Skin of body (tissue), 2 donors: ENCODE results near the gene PACSIN1. TPM values are rescaled to one million over a fixed set of nuclear protein-coding genes. Genes with fewer than 3 reads are reported as not detected.

Source experiments
- DNase-seq: peaks from one replicate; lab custom pipeline; 2025; lab: John Stamatoyannopoulos, UW
- total RNA-seq: library from RNA; depleted of rRNA; stranded (reverse); fragments of >200 nt; gene quantifications from one replicate; pipeline ENCODE4 v1.2.3, GENCODE V29; 2014

PACSIN1 gene
- not detected for total RNA-seq

- no peak for DNase-seq
Observed at GRCh38 chr6:34465531-34466241, at the start of gene PACSIN1. Gene PACSIN1, plus strand, starts transcription at chr6:34466076. Its CDS starts 60,230 bp downstream, at chr6:34526306.

- DNase-seq = no peak
Observed at GRCh38 chr6:34416877-34417371, 49.0 kb upstream of the PACSIN1 start.

GRCh38 chr6:34418367-34418766 lies 47.5 kb upstream of the PACSIN1 start:
- DNase-seq = no peak

- DNase-seq = no peak
Observed at GRCh38 chr6:34423254-34423653, 42.6 kb upstream of the PACSIN1 start.

- no peak for DNase-seq
Observed at GRCh38 chr6:34424200-34425131, 41.4 kb upstream of the PACSIN1 start.

- no peak for DNase-seq
Observed at GRCh38 chr6:34425132-34425497, 40.8 kb upstream of the PACSIN1 start.

GRCh38 chr6:34425498-34426410 lies 40.1 kb upstream of the PACSIN1 start, which contains the start of gene RPS10:
Gene RPS10, minus strand, starts transcription at chr6:34426069. Its CDS starts 848 bp downstream, at chr6:34425221.
- peak; percentile 91 for DNase-seq

- no peak for DNase-seq
Observed at GRCh38 chr6:34435916-34436315, 30.0 kb upstream of the PACSIN1 start.

- no peak for DNase-seq
Observed at GRCh38 chr6:34436803-34437643, 28.9 kb upstream of the PACSIN1 start.

GRCh38 chr6:34437644-34437970 lies 28.3 kb upstream of the PACSIN1 start:
- no peak for DNase-seq

- DNase-seq = no peak
Observed at GRCh38 chr6:34438705-34439104, 27.2 kb upstream of the PACSIN1 start.

GRCh38 chr6:34439442-34439841 lies 26.4 kb upstream of the PACSIN1 start:
- DNase-seq = no peak

GRCh38 chr6:34441526-34441925 lies 24.4 kb upstream of the PACSIN1 start:
- no peak for DNase-seq

GRCh38 chr6:34445313-34445860 lies 20.5 kb upstream of the PACSIN1 start:
- DNase-seq = no peak

- DNase-seq = no peak
Observed at GRCh38 chr6:34447386-34447785, 18.5 kb upstream of the PACSIN1 start.

- DNase-seq = no peak
Observed at GRCh38 chr6:34447910-34448309, 18.0 kb upstream of the PACSIN1 start.

- DNase-seq = no peak
Observed at GRCh38 chr6:34451192-34451591, 14.7 kb upstream of the PACSIN1 start.

- DNase-seq = no peak
Observed at GRCh38 chr6:34455831-34456230, 10.0 kb upstream of the PACSIN1 start.

- DNase-seq = no peak
Observed at GRCh38 chr6:34457382-34457741, 8.5 kb upstream of the PACSIN1 start.
